GM15510 (cell line): ENCODE results near the gene NATD1.

Source experiments
- POLR2A ChIP-seq: IDR thresholded peaks from 3 replicates; pipeline ENCODE4 v1.6.1; 2011; ENCODE audit warnings: borderline replicate concordance; ENCODE audit not compliant: insufficient read length; ENCODE audit errors: extremely low read depth

The NATD1 gene

DNA sequence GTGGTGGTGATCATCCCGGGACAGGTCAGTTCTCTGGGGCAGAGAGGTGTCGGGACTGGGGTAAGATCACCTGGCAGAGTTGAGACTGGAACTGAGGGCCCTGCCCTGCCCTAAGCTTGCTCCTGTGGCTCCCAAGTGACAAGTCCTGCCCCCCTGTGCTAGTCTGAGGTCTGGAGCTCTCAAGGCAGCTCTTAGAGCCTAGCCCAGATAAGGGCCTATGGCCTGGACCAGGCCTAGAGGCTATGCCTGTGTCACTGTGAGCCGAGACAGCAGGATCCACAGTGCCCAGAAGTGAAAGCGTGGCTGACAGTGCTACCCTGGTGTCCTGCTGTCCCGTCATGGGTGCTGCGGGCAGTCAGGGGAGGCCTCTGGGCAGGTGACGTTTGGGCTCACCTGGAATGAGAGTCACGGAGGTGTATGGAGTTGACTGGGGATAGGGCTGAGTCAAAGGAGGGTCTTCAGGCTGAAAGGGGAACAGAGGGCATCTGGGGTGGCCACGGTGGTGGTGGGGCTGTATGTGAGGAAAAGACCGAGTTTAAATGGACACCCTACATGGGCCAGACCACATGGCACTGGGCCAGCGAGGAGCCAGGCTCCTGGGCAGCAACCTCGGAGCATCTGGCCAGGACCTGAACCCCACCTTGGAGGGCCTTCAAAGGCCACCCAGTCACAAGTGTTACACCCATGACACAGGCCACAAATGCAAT is 5.5 kb downstream of the NATD1 start:
- TF ChIP-seq POLR2A, result no peak

DNA sequence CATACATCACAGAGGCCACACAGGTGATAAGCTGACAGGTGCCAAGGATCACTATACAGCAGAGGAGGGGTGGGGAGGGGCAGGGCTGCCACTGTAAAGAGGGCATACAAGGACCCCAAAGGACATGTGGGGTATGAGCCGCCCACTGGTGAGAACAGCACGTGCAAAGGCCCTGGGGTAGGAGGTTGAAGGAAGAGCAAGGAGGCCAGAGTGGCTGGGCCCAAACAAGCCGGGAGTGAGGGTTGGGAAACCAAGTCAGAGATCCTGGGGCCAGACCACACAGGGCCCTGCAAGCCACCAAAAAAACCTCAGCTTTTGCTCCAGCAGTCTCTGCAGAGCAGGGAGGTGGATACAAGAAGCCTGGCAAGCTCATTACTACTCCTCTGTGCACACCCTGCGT is 6.5 kb downstream of the NATD1 start:
- TF ChIP-seq POLR2A, result no peak

DNA sequence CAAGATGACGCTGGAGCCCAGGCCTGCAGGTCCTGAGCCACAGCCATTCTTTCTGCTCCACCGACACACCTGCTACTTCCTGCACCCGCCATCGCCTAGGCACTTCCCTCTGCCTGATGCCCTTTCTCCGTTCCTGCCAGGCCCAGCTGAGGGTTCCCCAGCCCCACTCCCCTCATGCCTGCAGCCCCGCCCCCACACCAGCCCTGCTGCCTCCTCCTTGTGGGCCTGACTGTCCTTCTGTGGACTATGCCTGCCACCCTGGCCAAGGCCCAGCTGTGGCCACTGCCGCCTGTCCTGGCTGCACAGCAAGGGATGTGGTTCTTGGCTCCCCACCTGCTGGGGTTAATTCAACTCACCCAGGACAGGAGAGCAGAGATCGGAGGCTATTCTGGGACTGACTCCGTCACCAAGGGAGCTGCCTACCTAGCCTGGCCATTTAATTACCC is 7.5 kb downstream of the NATD1 start:
- no peak for TF ChIP-seq POLR2A

DNA sequence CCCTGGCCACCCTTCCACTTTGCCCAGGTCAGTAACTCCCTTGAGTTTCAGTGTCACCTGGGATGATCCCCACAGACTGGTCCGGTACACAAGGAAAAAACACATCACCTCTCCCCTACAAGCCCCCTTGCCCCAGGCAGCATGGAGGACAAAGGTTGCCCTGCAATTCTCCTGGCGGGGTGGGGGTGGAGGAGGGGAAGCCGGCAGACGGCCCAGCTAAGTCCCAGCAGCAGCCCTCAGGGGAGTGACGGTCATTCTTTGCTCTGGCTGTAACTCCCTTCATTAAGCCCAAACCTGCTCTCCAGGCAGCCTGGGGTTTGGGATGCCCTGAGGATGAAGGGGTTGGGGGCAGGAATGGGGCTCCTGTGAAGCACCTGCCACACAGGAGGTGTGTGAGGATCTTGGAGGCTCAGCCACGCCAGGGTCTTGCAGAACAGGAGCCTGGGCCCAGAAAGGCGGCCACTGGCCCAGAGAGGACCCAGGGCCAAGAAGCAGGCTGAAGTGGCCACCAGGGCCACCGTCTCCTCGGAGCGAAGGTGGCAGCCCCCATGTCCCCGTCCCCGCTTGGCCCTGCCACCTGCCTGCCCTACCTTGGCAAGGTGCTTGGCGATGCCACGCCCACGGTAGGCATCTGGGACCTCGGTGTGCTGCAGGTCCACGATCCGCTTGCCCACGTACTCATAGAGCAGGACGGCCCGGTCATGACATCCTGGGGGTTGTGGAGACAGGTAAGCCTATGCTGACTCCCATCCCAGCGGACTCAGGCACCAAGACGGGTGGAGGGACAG is 9.5 kb downstream of the NATD1 start:
- TF ChIP-seq POLR2A, result no peak

DNA sequence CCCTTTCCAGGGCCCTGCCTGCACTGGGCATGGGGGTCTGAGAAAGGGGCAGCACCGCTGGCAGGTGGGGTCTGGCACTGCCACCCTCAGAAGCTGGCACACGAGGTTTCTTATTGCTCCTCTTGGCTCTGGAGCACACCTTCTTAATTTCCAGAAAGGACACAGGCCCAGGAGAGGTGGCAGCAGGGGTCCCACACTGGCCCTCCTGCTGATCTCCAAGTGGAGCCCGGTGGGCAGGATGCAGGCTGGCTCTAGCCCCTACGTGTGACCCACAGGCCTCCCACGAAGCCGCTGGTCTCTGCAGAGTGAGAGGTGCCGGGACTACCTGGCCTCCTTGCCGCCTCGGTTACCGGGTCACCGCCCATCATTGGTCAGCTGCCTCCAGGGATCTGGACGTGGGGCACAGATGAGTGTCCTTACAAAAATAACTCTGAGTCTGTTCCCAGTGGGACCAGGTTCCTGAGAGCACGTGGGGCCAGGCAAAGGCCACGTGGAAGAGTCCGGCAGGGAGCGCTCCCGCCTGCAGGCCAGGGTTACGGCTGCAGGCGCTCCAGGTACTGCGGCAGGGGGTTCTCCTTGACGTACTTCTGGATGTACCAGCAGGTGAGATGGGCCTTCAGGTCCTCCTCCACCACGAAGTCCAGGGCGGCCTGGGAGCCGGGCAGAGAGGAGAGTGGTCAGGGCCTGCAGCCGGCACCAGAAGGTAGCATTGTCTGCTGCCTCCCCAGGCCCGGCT is 10.3 kb downstream of the NATD1 start:
- TF ChIP-seq POLR2A, result no peak

DNA sequence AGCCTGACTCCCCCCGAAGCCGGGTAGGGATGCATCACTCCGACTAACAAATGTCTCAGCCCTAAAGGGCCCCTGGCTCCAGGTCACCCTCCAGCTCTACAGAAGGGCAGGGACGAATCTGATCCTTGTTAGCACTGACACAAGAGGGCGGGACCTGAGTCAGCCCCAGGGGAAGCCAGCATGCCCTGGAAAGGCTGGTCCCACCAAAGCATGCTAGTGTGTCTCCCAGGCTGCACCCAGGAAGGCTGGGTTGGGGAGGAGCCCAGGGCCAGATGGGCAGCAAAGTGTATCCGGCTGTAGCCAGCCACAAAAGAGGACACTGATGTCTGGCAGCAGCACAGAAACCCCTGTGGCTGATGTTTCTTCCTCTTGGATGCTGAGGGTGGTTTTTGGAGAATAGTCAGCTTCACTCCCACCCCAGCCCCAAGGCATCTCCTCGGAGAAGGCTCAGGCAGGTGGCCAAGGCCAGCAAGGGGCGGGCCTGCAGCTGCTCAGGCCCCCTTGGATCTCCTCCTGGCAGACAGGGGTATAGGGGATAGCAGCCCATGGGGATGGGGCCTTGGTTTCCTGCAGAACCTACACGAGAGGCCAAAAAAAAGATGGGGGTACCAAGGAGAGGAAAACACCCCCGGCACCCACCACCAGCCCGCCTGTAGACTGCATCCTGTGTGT is 11.0 kb downstream of the NATD1 start:
- no peak for TF ChIP-seq POLR2A

DNA sequence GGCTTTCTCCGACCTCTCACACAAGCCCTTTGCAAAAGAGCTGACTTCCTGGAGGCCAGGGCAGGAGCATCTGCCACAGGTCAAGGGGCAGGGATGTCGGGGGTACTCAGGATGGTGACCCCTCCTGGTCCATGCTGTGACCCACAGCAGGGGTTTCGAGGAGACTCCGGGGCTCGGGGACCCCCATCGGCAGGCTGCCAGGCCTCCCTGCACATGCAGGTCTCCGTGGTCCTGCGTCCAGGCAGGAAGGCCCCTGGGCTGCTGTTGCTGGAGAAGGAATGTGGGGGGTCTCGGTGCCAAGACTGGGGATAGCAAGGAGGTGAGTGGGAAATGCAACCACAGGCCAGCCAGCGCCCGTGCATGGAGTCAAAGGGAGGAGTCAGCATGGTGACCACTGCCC is 11.6 kb downstream of the NATD1 start:
- TF ChIP-seq POLR2A, result no peak

DNA sequence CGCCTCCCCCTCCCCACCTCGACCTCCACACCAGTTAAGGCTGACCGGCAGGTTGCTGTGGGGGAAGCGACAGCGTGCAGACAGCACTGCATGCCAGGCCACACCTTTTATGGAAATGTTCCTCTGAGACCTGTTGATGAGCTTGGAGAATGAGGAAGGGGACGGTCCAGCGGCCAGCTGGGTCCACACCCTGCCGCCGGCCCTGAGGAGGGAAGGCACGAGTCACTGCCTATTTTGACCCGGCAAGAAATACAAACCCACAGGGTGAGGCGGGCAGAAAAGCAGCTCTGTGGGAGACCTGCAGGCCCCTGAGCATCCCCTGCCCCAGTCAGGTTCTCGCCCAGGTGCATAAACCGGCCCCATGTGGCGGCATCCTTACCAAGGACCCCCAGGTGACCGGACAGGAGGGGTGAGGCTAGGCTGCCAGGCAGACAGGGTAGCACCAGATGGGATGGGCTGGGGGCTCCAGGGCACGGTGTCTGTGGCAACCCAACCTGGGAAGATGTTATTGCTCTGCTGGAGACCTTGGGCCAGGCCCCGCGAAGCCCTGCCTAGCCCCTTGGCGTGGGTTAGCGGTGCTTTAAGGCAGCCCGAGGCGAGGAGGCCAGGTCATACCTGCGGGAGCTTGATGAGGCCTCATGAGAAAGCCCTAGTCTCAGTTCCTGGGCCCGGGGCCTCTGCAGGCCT is 12.7 kb downstream of the NATD1 start:
- no peak for TF ChIP-seq POLR2A

DNA sequence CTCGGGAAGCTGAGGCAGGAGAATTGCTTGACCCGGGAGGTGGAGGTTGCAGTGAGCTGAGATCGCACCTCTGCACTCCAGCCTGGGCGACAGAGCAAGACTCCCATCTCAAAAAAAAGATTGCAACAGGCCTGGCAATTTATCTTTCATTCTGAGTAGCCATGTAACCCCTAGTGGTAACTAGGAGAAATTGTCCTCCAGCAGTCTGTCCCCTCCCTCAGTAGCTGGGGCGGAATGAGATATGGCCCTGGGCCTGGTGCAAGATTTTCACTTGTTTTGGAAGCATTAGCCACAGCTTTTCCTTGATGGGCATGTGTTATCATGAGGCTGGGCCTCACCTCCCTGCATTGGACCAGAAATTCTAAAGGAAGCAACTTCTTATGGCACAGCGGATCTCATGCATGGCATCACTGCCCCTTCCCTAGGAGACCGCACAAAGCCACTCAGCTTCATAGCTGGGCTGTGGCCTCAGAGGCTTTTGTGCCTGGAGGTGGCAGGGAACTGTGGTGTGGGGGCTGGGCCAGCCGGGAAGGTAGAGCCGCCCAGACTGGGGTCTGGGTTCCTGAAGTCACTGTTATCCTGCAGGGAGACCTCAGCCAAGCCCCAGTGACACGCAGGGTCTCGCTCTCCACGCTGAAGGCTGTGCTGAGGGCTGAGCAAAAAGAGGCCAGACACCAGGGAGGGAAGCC is 13.4 kb downstream of the NATD1 start:
- no peak for TF ChIP-seq POLR2A

DNA sequence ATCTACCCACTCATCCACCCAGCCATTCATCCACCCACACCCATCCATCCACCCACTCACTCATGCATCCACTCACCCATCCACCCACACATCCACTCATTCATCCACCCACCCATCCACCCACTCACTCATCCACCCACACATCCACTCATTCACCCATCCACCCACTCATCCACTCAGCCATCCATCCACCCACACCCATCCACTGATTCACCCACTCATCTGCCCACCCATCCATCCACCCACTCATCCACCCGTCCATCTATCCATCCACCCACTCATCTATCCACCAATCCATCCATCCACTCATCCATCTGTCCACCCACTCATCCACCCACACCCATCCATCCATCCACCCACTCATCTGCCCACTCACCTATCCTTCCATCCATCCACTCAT is 17.3 kb downstream of the NATD1 start:
- no peak for TF ChIP-seq POLR2A

DNA sequence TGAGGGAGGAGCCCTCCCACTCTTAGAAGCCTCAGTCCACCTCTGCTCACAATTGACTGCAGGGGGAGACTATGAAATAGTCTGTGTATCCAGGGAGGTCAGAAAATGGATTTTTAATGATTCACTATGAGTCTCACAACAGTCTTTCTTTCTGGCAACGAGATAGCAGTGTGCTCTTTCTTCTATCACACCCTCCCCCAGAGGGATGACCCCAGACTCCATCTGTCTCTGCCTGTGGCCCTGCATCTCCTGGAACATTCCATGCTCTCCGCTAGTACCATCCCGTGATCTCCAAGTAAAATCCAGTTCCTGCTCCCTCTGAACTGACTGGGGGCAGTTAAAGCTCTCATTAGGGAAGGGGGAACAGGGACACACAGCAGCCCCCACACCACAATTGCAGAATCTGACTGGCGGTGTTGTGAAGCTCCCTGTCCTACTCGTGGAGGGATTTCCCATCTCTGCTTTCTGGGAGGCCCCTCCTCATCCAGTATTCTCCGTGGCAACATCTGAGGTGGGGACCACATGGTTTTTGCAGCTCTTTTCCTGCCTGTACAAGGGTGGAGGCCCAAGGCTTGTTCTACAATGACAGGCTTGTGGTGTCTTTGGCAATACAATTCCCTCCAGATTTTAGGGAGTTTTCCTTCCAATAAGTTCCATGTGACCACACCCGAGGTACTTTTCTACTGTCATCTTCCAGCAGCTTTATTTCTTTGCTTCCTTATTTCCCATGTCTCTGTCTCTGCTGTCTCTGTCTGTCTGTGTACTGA is 19.4 kb downstream of the NATD1 start:
- TF ChIP-seq POLR2A, result no peak

DNA sequence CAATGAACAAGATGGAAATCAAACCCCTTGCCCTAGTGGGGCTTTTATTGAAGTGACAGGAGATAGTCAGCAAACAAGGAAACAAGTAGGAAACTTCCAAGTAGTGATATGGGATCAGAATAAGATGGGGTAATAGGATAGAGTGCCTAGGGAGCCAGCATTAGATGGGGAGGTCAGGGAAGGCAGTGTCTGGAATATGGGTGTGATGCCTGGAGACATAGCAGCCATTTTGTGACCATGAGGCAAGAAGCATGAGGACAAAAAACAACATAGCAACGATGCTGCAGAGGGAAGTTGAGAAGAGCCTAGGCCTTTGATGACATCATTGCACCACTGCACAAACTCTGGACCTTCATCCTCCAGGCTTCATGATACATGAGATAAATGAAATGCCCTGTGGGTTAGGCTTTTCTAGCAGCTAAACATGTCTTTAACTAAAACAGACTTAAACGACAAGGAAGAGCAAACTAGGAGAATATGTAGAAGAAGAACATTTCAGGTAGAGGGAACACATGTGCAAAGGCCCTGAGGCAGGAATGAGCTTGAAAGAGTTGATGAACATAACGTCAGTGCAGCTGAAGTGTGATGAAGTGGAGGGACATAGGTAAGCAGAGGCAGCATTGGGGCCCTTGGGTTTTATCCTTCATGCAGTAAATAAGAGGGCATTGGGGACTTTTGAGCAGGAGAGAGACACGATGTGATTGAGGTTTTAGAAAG is 21.0 kb downstream of the NATD1 start:
- no peak for TF ChIP-seq POLR2A
